Measurements from ENCODE around the gene ACR. TPM values are rescaled to one million over a fixed set of nuclear protein-coding genes. Genes with fewer than 3 reads are reported as not detected.

Gene ACR
- total and polyA plus RNA-seq, 2 of the 13 experiments (the other 11 are each of a cell fraction or from before 2014, with no cell fraction given), result 0.15 TPM; not detected in 1

DNA sequence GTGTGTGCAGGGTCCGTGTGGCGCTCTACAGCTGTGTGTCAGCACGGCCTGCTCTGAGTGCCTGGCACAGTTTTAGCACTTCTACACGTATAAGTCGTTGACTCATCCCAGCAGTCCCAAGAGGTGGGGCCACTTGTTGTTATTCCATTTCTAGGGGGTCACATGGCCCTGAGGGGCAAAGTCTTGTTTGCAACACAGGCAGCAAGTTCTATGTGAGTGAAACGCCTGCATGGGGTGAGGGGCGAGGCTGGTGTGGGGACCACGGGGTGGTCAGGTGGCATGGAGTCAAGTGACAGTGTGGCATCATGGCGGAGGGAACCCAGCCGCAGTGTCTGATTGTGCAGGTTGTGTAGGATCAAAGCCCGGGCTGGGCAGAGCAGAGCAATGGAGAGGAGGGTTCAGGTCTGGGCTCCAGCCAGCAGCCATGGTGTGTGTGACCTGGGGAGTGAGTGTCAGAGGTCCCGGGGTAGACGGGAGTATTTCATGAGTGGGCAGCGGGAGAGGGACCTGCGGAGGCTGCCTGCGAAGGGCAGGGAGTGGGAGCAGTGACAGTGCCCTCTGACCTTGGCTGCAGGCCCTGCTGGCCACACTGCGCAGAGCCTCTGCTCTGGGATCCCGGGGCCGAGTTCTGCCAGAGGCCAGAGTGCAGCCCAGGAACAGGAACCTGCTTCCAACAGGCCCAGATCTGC, 37.5 kb upstream of the ACR start (continued):
- TF ChIP-seq, protein P1, sequence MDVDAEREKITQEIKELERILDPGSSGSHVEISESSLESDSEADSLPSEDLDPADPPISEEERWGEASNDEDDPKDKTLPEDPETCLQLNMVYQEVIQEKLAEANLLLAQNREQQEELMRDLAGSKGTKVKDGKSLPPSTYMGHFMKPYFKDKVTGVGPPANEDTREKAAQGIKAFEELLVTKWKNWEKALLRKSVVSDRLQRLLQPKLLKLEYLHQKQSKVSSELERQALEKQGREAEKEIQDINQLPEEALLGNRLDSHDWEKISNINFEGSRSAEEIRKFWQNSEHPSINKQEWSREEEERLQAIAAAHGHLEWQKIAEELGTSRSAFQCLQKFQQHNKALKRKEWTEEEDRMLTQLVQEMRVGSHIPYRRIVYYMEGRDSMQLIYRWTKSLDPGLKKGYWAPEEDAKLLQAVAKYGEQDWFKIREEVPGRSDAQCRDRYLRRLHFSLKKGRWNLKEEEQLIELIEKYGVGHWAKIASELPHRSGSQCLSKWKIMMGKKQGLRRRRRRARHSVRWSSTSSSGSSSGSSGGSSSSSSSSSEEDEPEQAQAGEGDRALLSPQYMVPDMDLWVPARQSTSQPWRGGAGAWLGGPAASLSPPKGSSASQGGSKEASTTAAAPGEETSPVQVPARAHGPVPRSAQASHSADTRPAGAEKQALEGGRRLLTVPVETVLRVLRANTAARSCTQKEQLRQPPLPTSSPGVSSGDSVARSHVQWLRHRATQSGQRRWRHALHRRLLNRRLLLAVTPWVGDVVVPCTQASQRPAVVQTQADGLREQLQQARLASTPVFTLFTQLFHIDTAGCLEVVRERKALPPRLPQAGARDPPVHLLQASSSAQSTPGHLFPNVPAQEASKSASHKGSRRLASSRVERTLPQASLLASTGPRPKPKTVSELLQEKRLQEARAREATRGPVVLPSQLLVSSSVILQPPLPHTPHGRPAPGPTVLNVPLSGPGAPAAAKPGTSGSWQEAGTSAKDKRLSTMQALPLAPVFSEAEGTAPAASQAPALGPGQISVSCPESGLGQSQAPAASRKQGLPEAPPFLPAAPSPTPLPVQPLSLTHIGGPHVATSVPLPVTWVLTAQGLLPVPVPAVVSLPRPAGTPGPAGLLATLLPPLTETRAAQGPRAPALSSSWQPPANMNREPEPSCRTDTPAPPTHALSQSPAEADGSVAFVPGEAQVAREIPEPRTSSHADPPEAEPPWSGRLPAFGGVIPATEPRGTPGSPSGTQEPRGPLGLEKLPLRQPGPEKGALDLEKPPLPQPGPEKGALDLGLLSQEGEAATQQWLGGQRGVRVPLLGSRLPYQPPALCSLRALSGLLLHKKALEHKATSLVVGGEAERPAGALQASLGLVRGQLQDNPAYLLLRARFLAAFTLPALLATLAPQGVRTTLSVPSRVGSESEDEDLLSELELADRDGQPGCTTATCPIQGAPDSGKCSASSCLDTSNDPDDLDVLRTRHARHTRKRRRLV (CRISPR knock-in tag; IDR thresholded peaks at IDR 0.05), result no peak
- TF ChIP-seq ZNF598 (CRISPR knock-in tag; IDR thresholded peaks at IDR 0.05; ENCODE audit: borderline replicate concordance), result peak; percentile 85; the same call in 1 of the 2 replicates
- no peak; the same call in 1 of the 2 replicates for TF ChIP-seq ZNF274 (CRISPR knock-in tag; IDR thresholded peaks at IDR 0.05)
- peak; percentile 55; the same call in 1 of the 2 replicates for TF ChIP-seq CHD2 (IDR thresholded peaks at IDR 0.05; ENCODE audit: low read depth, low read length)
- no peak for TF ChIP-seq RELA (CRISPR knock-in tag; IDR thresholded peaks at IDR 0.05)
- TF ChIP-seq, protein P2, sequence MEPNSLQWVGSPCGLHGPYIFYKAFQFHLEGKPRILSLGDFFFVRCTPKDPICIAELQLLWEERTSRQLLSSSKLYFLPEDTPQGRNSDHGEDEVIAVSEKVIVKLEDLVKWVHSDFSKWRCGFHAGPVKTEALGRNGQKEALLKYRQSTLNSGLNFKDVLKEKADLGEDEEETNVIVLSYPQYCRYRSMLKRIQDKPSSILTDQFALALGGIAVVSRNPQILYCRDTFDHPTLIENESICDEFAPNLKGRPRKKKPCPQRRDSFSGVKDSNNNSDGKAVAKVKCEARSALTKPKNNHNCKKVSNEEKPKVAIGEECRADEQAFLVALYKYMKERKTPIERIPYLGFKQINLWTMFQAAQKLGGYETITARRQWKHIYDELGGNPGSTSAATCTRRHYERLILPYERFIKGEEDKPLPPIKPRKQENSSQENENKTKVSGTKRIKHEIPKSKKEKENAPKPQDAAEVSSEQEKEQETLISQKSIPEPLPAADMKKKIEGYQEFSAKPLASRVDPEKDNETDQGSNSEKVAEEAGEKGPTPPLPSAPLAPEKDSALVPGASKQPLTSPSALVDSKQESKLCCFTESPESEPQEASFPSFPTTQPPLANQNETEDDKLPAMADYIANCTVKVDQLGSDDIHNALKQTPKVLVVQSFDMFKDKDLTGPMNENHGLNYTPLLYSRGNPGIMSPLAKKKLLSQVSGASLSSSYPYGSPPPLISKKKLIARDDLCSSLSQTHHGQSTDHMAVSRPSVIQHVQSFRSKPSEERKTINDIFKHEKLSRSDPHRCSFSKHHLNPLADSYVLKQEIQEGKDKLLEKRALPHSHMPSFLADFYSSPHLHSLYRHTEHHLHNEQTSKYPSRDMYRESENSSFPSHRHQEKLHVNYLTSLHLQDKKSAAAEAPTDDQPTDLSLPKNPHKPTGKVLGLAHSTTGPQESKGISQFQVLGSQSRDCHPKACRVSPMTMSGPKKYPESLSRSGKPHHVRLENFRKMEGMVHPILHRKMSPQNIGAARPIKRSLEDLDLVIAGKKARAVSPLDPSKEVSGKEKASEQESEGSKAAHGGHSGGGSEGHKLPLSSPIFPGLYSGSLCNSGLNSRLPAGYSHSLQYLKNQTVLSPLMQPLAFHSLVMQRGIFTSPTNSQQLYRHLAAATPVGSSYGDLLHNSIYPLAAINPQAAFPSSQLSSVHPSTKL (CRISPR knock-in tag; IDR thresholded peaks at IDR 0.05), result peak; percentile 67
- no peak; the same call in 1 of the 2 replicates for TF ChIP-seq PCBP1 (IDR thresholded peaks at IDR 0.05; ENCODE audit: borderline replicate concordance, low read depth, low read length)
- no peak for TF ChIP-seq ZNF549 (CRISPR knock-in tag; IDR thresholded peaks at IDR 0.05)
- TF ChIP-seq EEA1 (CRISPR knock-in tag; IDR thresholded peaks at IDR 0.05; ENCODE audit: borderline replicate concordance), result no peak; the same call in 1 of the 2 replicates
- peak; percentile 11; the same call in 1 of the 2 replicates for TF ChIP-seq NFE2L2 (IDR thresholded peaks at IDR 0.05; ENCODE audit: low read length)
- peak; percentile 80 for TF ChIP-seq ZNF644 (CRISPR knock-in tag; IDR thresholded peaks at IDR 0.05; ENCODE audit: low read depth)
- TF ChIP-seq ADNP (CRISPR knock-in tag; IDR thresholded peaks at IDR 0.05), result no peak
- peak; percentile 83 for TF ChIP-seq TBX2 (CRISPR knock-in tag; IDR thresholded peaks at IDR 0.05; ENCODE audit: borderline replicate concordance)
- TF ChIP-seq ZSCAN12 (CRISPR knock-in tag; IDR thresholded peaks at IDR 0.05), result no peak
- TF ChIP-seq TAF15 (IDR thresholded peaks at IDR 0.05; ENCODE audit: low read depth, low read length, poor library complexity, severe bottlenecking), result no peak
- peak; percentile 84 for TF ChIP-seq NCOR1 (IDR thresholded peaks at IDR 0.05; ENCODE audit: borderline replicate concordance, low read length)
- TF ChIP-seq ZBTB20 (CRISPR knock-in tag; IDR thresholded peaks at IDR 0.05; ENCODE audit: borderline replicate concordance, low read depth), result 0 out of 2 replicates have a peak, but pooled peaks have one; percentile 70
- peak; percentile 70 for TF ChIP-seq PHF20 (CRISPR knock-in tag; IDR thresholded peaks at IDR 0.05)
- TF ChIP-seq, protein P3, sequence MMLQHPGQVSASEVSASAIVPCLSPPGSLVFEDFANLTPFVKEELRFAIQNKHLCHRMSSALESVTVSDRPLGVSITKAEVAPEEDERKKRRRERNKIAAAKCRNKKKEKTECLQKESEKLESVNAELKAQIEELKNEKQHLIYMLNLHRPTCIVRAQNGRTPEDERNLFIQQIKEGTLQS (CRISPR knock-in tag; IDR thresholded peaks at IDR 0.05), result peak; percentile 70
- TF ChIP-seq RAD51 (IDR thresholded peaks at IDR 0.05; ENCODE audit: borderline replicate concordance), result peak; percentile 92
- no peak; the same call in 1 of the 2 replicates for TF ChIP-seq TOE1 (CRISPR knock-in tag; IDR thresholded peaks at IDR 0.05)

Data from HepG2 (cell line).